Upper lobe of right lung (tissue), 1 donor: Measurements from ENCODE around the gene ETFA. TPM values are rescaled to one million over a fixed set of nuclear protein-coding genes. Genes with fewer than 3 reads are reported as not detected.

Source experiments
- ATAC-seq: fragments of 200-7000 bp; cut with Tn5 transposase; one replicate; pipeline ENCODE4 v1.9.1; 2020; ENCODE audit warnings: mild to moderate bottlenecking, moderate library complexity
- DNase-seq: peaks from one replicate; pipeline ENCODE4 v3.0.0-alpha.2; 2020
- H3K27ac ChIP-seq: fragments of 200-600 bp; one replicate; pipeline ENCODE4 v1.8.0; 2022
- H3K27me3 ChIP-seq: fragments of 200-600 bp; one replicate; pipeline ENCODE4 v1.8.0; 2022; ENCODE audit warnings: mild to moderate bottlenecking
- H3K36me3 ChIP-seq: fragments of 200-600 bp; one replicate; pipeline ENCODE4 v1.8.0; 2022
- H3K4me1 ChIP-seq: fragments of 200-600 bp; one replicate; pipeline ENCODE4 v1.8.0; 2022
- H3K4me3 ChIP-seq: fragments of 200-600 bp; one replicate; pipeline ENCODE4 v1.8.0; 2022; ENCODE audit warnings: mild to moderate bottlenecking
- H3K9me3 ChIP-seq: fragments of 200-600 bp; one replicate; pipeline ENCODE4 v1.8.0; 2022
- intact Hi-C: fragments of 100-400 bp; cut with DNase I; formaldehyde crosslinking; loops from one replicate; pipeline ENCODE4 v1.11.0; 2022
- total RNA-seq: library from RNA; stranded (reverse); fragmentation: NEBNext Ultra II Directional; extraction: Animal tissue kit (Norgen Biotek cat#: 25700); gene quantifications from one replicate; pipeline ENCODE4 v1.2.1, GENCODE V29; 2021
- TF ChIP-seq, protein P1 (sequence below): fragments of 200-600 bp; IDR thresholded peaks from one replicate; pipeline ENCODE4 v1.8.0; 2022; ENCODE audit warnings: antibody characterized with exemption
- donor health status: DM: no; HTN: yes; CAD: no; lungs with severe emphysema.

Gene ETFA
- total RNA-seq, 1 donor from 2014 or later, result 71.3 TPM

DNA sequence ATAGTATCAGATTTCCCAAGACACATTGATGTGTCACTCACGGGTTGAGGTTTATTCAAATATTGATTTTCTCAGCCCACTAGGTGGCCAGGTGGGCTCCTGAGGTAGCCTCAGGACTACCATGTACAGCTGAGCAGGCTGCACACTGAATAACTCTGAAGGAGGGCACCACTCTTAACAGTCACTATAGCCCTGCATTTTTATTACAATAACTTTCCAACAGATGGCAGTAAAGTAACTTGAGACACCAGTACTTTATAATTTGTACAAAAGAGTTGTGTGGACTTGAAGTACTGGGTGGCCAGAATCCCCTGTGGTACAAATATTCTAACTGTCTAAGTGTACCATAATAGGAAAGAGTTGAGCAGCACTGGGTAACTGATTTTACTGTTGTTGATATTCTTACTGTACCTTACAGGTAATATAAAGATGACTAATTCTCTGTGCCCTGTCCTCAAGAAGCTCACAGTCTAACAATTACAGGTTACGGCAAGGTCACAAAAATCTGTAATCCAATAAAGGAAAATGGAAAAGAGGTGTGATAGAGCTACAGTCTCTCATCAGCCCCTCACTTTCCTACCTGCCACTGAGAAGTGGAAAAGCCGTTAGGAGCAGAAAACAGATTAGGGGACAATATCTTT, 76.0 kb downstream of the ETFA start:
- no peak for DNase-seq
- Histone ChIP-seq H3K4me3 (no peak overlapping the region), H3K27me3 (no peaks in the 10 kb centered on the region), H3K4me1 (no peaks in the 10 kb centered on the region), H3K9me3 (no peaks in the 10 kb centered on the region), H3K36me3 (peaks cover 11% of the 10 kb centered on the region), H3K27ac (no peak overlapping the region)
- TF ChIP-seq, protein P1, sequence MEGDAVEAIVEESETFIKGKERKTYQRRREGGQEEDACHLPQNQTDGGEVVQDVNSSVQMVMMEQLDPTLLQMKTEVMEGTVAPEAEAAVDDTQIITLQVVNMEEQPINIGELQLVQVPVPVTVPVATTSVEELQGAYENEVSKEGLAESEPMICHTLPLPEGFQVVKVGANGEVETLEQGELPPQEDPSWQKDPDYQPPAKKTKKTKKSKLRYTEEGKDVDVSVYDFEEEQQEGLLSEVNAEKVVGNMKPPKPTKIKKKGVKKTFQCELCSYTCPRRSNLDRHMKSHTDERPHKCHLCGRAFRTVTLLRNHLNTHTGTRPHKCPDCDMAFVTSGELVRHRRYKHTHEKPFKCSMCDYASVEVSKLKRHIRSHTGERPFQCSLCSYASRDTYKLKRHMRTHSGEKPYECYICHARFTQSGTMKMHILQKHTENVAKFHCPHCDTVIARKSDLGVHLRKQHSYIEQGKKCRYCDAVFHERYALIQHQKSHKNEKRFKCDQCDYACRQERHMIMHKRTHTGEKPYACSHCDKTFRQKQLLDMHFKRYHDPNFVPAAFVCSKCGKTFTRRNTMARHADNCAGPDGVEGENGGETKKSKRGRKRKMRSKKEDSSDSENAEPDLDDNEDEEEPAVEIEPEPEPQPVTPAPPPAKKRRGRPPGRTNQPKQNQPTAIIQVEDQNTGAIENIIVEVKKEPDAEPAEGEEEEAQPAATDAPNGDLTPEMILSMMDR, result peak; percentile 47
- intact Hi-C loops, result no loop called here
- peak; percentile 72 for ATAC-seq

DNA sequence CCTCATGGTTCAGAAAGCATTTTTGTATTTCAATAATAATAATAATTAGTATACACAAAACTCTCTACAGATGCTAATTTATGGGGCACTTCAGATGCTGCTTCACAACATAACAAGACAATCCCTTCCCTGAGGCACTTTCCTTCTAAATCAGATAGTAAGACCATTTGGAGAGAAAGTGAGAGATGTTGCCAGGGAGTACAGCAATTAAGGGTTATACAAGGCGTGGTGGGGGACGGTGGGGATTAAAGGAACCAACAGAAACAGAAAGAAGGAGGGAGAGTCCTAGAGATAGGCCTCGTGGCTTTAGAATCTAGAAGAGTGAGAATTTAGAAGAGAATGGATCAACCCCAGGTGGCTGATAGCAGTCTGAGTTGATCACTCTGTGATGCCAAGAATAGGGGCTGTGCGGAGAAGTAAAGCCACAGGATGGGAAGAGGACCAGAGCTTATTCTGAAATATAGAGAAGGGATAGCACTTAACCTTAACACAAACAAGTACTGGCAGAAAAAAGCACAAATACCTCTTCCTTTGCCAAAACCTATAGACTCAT, 76.9 kb downstream of the ETFA start:
- Histone ChIP-seq H3K27me3 (no peaks in the 10 kb centered on the region), H3K4me3 (no peak overlapping the region), H3K9me3 (no peaks in the 10 kb centered on the region), H3K36me3 (peaks cover 14% of the 10 kb centered on the region), H3K27ac (no peak overlapping the region), H3K4me1 (no peaks in the 10 kb centered on the region)
- ATAC-seq (no peak), DNase-seq (no peak)
- intact Hi-C loops, result no loop called here
- TF ChIP-seq, protein P1, result no peak

DNA sequence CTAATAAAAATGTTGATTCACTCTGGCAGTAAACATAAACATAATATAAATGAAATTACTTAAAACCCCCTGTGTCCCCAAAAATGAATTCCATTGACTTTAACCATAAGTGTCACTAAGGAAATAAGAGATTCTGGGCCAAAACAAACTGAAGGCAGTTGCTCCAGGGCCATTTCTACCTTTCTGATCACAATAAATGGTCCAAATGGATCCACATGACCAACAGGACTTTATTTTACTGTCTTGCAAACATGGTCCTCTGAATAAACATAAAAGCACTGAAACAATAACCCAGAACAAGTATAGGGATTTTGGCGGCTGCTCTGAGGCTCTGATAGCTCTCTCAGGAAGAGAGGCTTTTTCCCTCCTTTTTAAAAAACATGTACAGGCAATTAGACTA, 77.3 kb downstream of the ETFA start:
- Histone ChIP-seq H3K27ac (no peak overlapping the region), H3K27me3 (no peaks in the 10 kb centered on the region), H3K4me1 (no peaks in the 10 kb centered on the region), H3K4me3 (no peak overlapping the region), H3K9me3 (no peaks in the 10 kb centered on the region), H3K36me3 (peaks cover 19% of the 10 kb centered on the region)
- no peak for DNase-seq
- intact Hi-C loops, result no loop called here
- TF ChIP-seq, protein P1, result no peak
- ATAC-seq, result no peak

DNA sequence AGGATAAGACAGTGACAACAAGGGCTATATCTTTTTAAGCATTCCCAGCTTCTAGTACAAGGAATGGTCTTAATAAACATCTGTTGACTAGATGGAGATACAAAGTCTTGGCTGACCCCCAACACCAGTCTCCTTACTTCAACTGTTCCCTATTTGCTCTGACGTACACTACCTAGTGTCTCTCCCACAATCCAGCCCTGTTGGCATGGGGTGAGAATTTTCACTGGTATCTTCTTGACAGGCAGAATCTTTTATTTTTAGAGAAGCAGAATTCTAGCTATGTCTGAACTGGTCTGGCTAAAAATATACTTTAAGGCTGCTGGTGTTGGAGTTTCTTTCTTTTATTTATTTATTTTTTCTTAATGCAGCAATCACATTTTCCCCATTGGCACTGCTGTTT, 82.0 kb downstream of the ETFA start:
- no peak overlapping the region for H3K4me3 ChIP-seq
- no peaks in the 10 kb centered on the region for H3K9me3 ChIP-seq
- ATAC-seq (no peak), DNase-seq (no peak)
- no peak overlapping the region for H3K27ac ChIP-seq
- peaks cover 41% of the 10 kb centered on the region for H3K36me3 ChIP-seq
- no peaks in the 10 kb centered on the region for H3K4me1 ChIP-seq
- intact Hi-C loops, result no loop called here
- TF ChIP-seq, protein P1, result no peak
- H3K27me3 ChIP-seq, result no peaks in the 10 kb centered on the region

DNA sequence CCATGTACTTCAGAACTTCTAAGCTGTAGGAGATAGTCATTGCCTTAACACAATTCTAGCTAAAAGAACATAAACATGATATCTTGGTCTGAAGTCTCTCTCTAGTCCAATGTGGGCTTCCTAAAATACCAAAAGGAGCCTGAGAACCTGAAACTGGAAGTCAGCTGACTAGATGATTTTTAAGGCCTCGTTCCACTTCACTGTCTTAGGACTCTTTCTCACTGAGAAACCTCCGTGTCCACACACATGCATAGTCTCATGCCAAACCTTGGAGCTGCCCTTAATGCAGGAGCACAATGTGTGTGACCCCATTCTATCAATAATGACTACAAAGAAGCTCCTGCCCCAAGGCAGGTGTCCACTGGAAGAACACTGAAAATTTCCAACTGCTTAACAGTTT, 87.7 kb downstream of the ETFA start:
- no peak for ATAC-seq

More for the DNA sequence above, 87.7 kb downstream of the ETFA start:
- H3K4me3 ChIP-seq, result no peak overlapping the region
- H3K4me1 ChIP-seq, result no peaks in the 10 kb centered on the region
- no peaks in the 10 kb centered on the region for H3K27me3 ChIP-seq
- DNase-seq, result no peak
- H3K9me3 ChIP-seq, result no peaks in the 10 kb centered on the region
- peaks cover 32% of the 10 kb centered on the region for H3K36me3 ChIP-seq
- intact Hi-C loops, result no loop called here
- no peak overlapping the region for H3K27ac ChIP-seq
- TF ChIP-seq, protein P1, result no peak
